WTC11 (cell line): ENCODE data around the gene TMEM217. TPM values are rescaled to one million over a fixed set of nuclear protein-coding genes. Genes with fewer than 3 reads are reported as not detected.

Experiments used
- ATAC-seq: fragments of 200-7000 bp; cut with Tn5 transposase; 2 replicates; pipeline ENCODE4 v1.10.0; 2021; ENCODE audit warnings: mild to moderate bottlenecking, moderate library complexity
- CTCF ChIA-PET: fragments of 300-600 bp; sonication (Branson Sonifier 250); formaldehyde crosslinking; loops from one replicate; lab custom pipeline; 2021; ENCODE audit warnings: antibody characterized with exemption; lab: Charles Lee
- POLR2A ChIA-PET: fragments of 350-600 bp; sonication (Branson Sonifier 250); formaldehyde crosslinking; loops from one replicate; lab custom pipeline; 2021; ENCODE audit warnings: antibody characterized with exemption; lab: Charles Lee
- DNase-seq: peaks from one replicate; pipeline ENCODE4 v3.0.0; 2021; ENCODE audit warnings: low spot score
- H3K27ac Mint-ChIP-seq: 2 replicates; pipeline ENCODE4 v1.8.0; 2021; ENCODE audit warnings: mixed read lengths
- H3K27me3 Mint-ChIP-seq: 2 replicates; pipeline ENCODE4 v1.8.0; 2021; ENCODE audit warnings: low read depth, mild to moderate bottlenecking, moderate library complexity, mixed read lengths
- H3K36me3 Mint-ChIP-seq: 2 replicates; pipeline ENCODE4 v1.8.0; 2021; ENCODE audit warnings: mixed read lengths
- H3K4me1 Mint-ChIP-seq: 2 replicates; pipeline ENCODE4 v1.8.0; 2022; ENCODE audit warnings: mixed read lengths
- H3K4me3 Mint-ChIP-seq: 2 replicates; pipeline ENCODE4 v1.8.0; 2021; ENCODE audit warnings: mild to moderate bottlenecking, moderate library complexity, mixed read lengths
- H3K9me3 Mint-ChIP-seq: 2 replicates; pipeline ENCODE4 v1.8.0; 2021; ENCODE audit warnings: mixed read lengths
- AFF4 ChIP-seq: sonication (generic); formaldehyde crosslinking; IDR thresholded peaks from 2 replicates; pipeline ENCODE4 v1.8.1; 2023; ENCODE audit warnings: mild to moderate bottlenecking, missing genetic modification reagents, borderline replicate concordance
- GRHL2 ChIP-seq: fragments of 250-450 bp; sonication (Bioruptor Pico); IDR thresholded peaks from 2 replicates; pipeline ENCODE4 v1.8.0; 2022; ENCODE audit warnings: mild to moderate bottlenecking, moderate library complexity; ENCODE audit not compliant: insufficient replicate concordance, severe bottlenecking
- IRF1 ChIP-seq: sonication (generic); formaldehyde crosslinking; IDR thresholded peaks from 2 replicates; pipeline ENCODE4 v1.8.0; 2023; ENCODE audit warnings: missing genetic modification reagents
- JAZF1 ChIP-seq: fragments of 250-450 bp; sonication (Bioruptor Pico); IDR thresholded peaks from 2 replicates; pipeline ENCODE4 v1.9.0; 2021; ENCODE audit warnings: moderate library complexity, mild to moderate bottlenecking, inconsistent platforms
- MXD4 ChIP-seq: fragments of 250-450 bp; sonication (Bioruptor Pico); IDR thresholded peaks from 2 replicates; pipeline ENCODE4 v1.8.0; 2021; ENCODE audit warnings: mild to moderate bottlenecking, moderate library complexity, borderline replicate concordance
- NFATC4 ChIP-seq: fragments of 250-450 bp; sonication (Bioruptor Pico); IDR thresholded peaks from 2 replicates; pipeline ENCODE4 v1.9.0; 2021; ENCODE audit warnings: mild to moderate bottlenecking
- NFE2L1 ChIP-seq: sonication (generic); formaldehyde crosslinking; IDR thresholded peaks from 2 replicates; pipeline ENCODE4 v1.8.1; 2023; ENCODE audit warnings: missing genetic modification reagents
- PRDM15 ChIP-seq: sonication (generic); formaldehyde crosslinking; IDR thresholded peaks from 2 replicates; pipeline ENCODE4 v1.8.0; 2022; ENCODE audit warnings: missing genetic modification reagents
- RORB ChIP-seq: fragments of 250-450 bp; sonication (Bioruptor Pico); IDR thresholded peaks from 2 replicates; pipeline ENCODE4 v1.9.0; 2021; ENCODE audit warnings: mild to moderate bottlenecking
- USF2 ChIP-seq: sonication (generic); formaldehyde crosslinking; IDR thresholded peaks from 2 replicates; pipeline ENCODE4 v1.8.1; 2023; ENCODE audit warnings: mild to moderate bottlenecking, missing genetic modification reagents, moderate library complexity
- ZBTB21 ChIP-seq: sonication (generic); formaldehyde crosslinking; IDR thresholded peaks from 2 replicates; pipeline ENCODE4 v1.8.1; 2023; ENCODE audit warnings: mild to moderate bottlenecking, missing genetic modification reagents, borderline replicate concordance
- ZMAT4 ChIP-seq: fragments of 250-450 bp; sonication (Bioruptor Pico); IDR thresholded peaks from 2 replicates; pipeline ENCODE4 v1.9.0; 2021; ENCODE audit warnings: mild to moderate bottlenecking
- ZNF121 ChIP-seq: sonication (generic); formaldehyde crosslinking; IDR thresholded peaks from 2 replicates; pipeline ENCODE4 v1.8.0; 2023; ENCODE audit warnings: missing genetic modification reagents
- ZNF138 ChIP-seq: sonication (generic); formaldehyde crosslinking; conservative IDR thresholded peaks from 2 replicates; pipeline ENCODE4 v1.8.1; 2022; ENCODE audit warnings: mild to moderate bottlenecking, moderate library complexity, missing genetic modification reagents
- ZNF219 ChIP-seq: sonication (generic); formaldehyde crosslinking; IDR thresholded peaks from 2 replicates; pipeline ENCODE4 v1.8.0; 2023; ENCODE audit warnings: missing genetic modification reagents, mild to moderate bottlenecking, borderline replicate concordance
- ZNF281 ChIP-seq: sonication (generic); formaldehyde crosslinking; IDR thresholded peaks from 2 replicates; pipeline ENCODE4 v1.8.0; 2023; ENCODE audit warnings: mild to moderate bottlenecking, missing genetic modification reagents
- ZNF416 ChIP-seq: fragments of 250-450 bp; sonication (Bioruptor Pico); IDR thresholded peaks from 2 replicates; pipeline ENCODE4 v1.9.0; 2021; ENCODE audit warnings: mild to moderate bottlenecking, inconsistent platforms
- ZNF532 ChIP-seq: fragments of 250-450 bp; sonication (Bioruptor Pico); IDR thresholded peaks from 2 replicates; pipeline ENCODE4 v1.9.0; 2021; ENCODE audit warnings: mild to moderate bottlenecking, borderline replicate concordance
- ZNF671 ChIP-seq: fragments of 250-450 bp; sonication (Bioruptor Pico); IDR thresholded peaks from 2 replicates; pipeline ENCODE4 v1.8.0; 2021; ENCODE audit warnings: mild to moderate bottlenecking
- total RNA-seq: library from RNA; stranded (reverse); gene quantifications from 3 replicates; pipeline ENCODE4 v1.2.3, GENCODE V29; 2021

TMEM217 gene
- total RNA-seq, 1 experiment from 2014 or later: 0.61 TPM

- H3K4me1 Mint-ChIP-seq: peaks cover 51% of the 10 kb centered on the region
- no peak for TF ChIP-seq ZBTB21 (CRISPR knock-in tag)
- no peak for TF ChIP-seq ZNF671 (CRISPR knock-in tag)
- TF ChIP-seq NFATC4 (CRISPR knock-in tag): no peak
- no peak for TF ChIP-seq NFE2L1
- no peak for TF ChIP-seq ZNF121
- no peak for TF ChIP-seq MXD4 (CRISPR knock-in tag)
- no peak for TF ChIP-seq RORB
- TF ChIP-seq USF2 (CRISPR knock-in tag): no peak
- no peak for TF ChIP-seq ZNF138 (CRISPR knock-in tag)
- TF ChIP-seq IRF1 (CRISPR knock-in tag): no peak
- TF ChIP-seq, all 79 proteins: peak for 0
- DNase-seq (no peak), ATAC-seq (no peak)
- Mint-ChIP-seq H3K4me3 (peak overlapping the region; percentile 40), H3K27ac (peak overlapping the region; percentile 76), H3K27me3 (no peaks in the 10 kb centered on the region), H3K36me3 (peaks cover 6% of the 10 kb centered on the region), H3K9me3 (no peaks in the 10 kb centered on the region)
- ChIA-PET POLR2A (interaction anchor here (1.2 kb wide), 1 partner anchor 8 kb away, joined by 4 read pairs; the partner anchor contains the start of genes TBC1D22B and TMEM217), CTCF (interaction anchor here (1.0 kb wide), 1 partner anchor 118 kb away, joined by 3 read pairs; no protein-coding TSS in a partner anchor)
These were observed 7.9 kb upstream of the TMEM217 start for GRCh38 chr6:37265860-37266259.

GRCh38 chr6:37265001-37265400 is 7.1 kb upstream of the TMEM217 start:
- peaks cover 56% of the 10 kb centered on the region for H3K4me1 Mint-ChIP-seq
- no peak overlapping the region for H3K4me3 Mint-ChIP-seq
- no peaks in the 10 kb centered on the region for H3K27me3 Mint-ChIP-seq
- ChIA-PET CTCF (interaction anchor here (1.3 kb wide), 1 partner anchor 50 kb away, joined by 3 read pairs; no protein-coding TSS in a partner anchor), POLR2A (no interaction called here)
- H3K36me3 Mint-ChIP-seq: peaks cover 6% of the 10 kb centered on the region
- DNase-seq: no peak
- no peak for ATAC-seq
- H3K27ac Mint-ChIP-seq: peak overlapping the region; percentile 13
- H3K9me3 Mint-ChIP-seq: no peaks in the 10 kb centered on the region
- TF ChIP-seq ZBTB21 (CRISPR knock-in tag) (no peak), AFF4 (CRISPR knock-in tag) (no peak), ZMAT4 (CRISPR knock-in tag) (no peak), ZNF416 (CRISPR knock-in tag) (no peak), ZNF219 (CRISPR knock-in tag) (no peak), GRHL2 (CRISPR knock-in tag) (no peak), PRDM15 (CRISPR knock-in tag) (no peak), JAZF1 (CRISPR knock-in tag) (no peak), ZNF532 (CRISPR knock-in tag) (no peak), ZNF281 (CRISPR knock-in tag) (no peak)
